ENCODE measurements around the gene CEP70. TPM values are rescaled to one million over a fixed set of nuclear protein-coding genes. Genes with fewer than 3 reads are reported as not detected.

CEP70 gene
- polyA plus RNA-seq, 2 of the 4 experiments (the other 2 are of a cell fraction), result 16.5 to 17.1 TPM

DNA sequence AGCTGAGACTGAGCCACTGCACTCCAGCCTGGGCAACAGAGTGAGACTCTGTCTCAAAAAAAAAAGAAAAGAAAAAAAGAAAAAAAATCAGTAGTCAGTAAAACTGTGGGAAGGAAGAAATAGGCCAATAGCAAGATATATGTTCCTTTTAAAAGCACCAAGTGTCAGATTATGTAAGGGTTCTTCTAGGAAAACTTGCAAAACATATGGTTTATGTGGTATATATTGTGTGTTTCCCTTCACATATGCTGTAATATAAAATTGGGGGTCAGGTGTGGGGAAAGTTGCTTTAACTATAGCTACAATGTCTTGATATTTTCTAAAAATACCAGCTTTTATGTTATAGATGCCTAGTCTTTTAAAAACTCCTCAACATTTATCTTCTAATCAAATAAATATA lies 95.1 kb downstream of the CEP70 start (continued):
- TF ChIP-seq PHF8 (IDR thresholded peaks at IDR 0.05; ENCODE audit: borderline replicate concordance, low read depth), result no peak
- TF ChIP-seq HOXB13 (CRISPR knock-in tag; IDR thresholded peaks at IDR 0.05; ENCODE audit: low read depth), result no peak
- TF ChIP-seq RAD21 (conservative IDR thresholded peaks at IDR 0.05 in 1 of 2, IDR thresholded peaks at IDR 0.05 in 1 of 2), result no peak
- no peak for TF ChIP-seq POLR2AphosphoS2 (conservative IDR thresholded peaks at IDR 0.05; ENCODE audit: low read length)

- CTCF ChIA-PET, result interaction anchor here (0.6 to 1.7 kb wide), 3 partner anchors 19 to 211 kb away, joined by 3 to 4 read pairs (median 3); no protein-coding TSS in a partner anchor
- no peak for FAIRE-seq
- POLR2A ChIA-PET, result interaction anchor here (0.6 kb wide), 1 partner anchor 112 kb away, joined by 3 read pairs; no protein-coding TSS in a partner anchor
- H3K9me3 ChIP-seq, result no peaks in the 10 kb centered on the region
- peaks cover 41% of the 10 kb centered on the region for H3K4me1 ChIP-seq
- no peak for ATAC-seq
- H3K27ac ChIP-seq, result no peak overlapping the region
- no peak for TF ChIP-seq POLR2A (IDR thresholded peaks at IDR 0.05; ENCODE audit: low read length)
- no peak for TF ChIP-seq HOXB13 (CRISPR knock-in tag; IDR thresholded peaks at IDR 0.05; ENCODE audit: low read depth)
- TF ChIP-seq FOSB (CRISPR knock-in tag; IDR thresholded peaks at IDR 0.05), result no peak
- no peak for TF ChIP-seq CBX2 (IDR thresholded peaks at IDR 0.05; ENCODE audit: borderline replicate concordance, low read depth)
- no peak for TF ChIP-seq RARB (CRISPR knock-in tag; IDR thresholded peaks at IDR 0.05)
- no peak for TF ChIP-seq CEBPB (IDR thresholded peaks at IDR 0.05)
- TF ChIP-seq NR3C1 (IDR thresholded peaks at IDR 0.05), result no peak
- TF ChIP-seq CHD4 (IDR thresholded peaks at IDR 0.05; ENCODE audit: borderline replicate concordance), result no peak
- no peak for TF ChIP-seq HOXB5 (CRISPR knock-in tag; IDR thresholded peaks at IDR 0.05)
- TF ChIP-seq RCOR1 (IDR thresholded peaks at IDR 0.05; ENCODE audit: low read depth, low read length), result no peak
- no peak for TF ChIP-seq KDM5A (IDR thresholded peaks at IDR 0.05)
- TF ChIP-seq USF2 (IDR thresholded peaks at IDR 0.05), result no peak
- no peak for TF ChIP-seq FOXS1 (CRISPR knock-in tag; IDR thresholded peaks at IDR 0.05)
- TF ChIP-seq CBX8 (IDR thresholded peaks at IDR 0.05), result no peak
- TF ChIP-seq JUN (IDR thresholded peaks at IDR 0.05), result no peak
- TF ChIP-seq, protein P1, sequence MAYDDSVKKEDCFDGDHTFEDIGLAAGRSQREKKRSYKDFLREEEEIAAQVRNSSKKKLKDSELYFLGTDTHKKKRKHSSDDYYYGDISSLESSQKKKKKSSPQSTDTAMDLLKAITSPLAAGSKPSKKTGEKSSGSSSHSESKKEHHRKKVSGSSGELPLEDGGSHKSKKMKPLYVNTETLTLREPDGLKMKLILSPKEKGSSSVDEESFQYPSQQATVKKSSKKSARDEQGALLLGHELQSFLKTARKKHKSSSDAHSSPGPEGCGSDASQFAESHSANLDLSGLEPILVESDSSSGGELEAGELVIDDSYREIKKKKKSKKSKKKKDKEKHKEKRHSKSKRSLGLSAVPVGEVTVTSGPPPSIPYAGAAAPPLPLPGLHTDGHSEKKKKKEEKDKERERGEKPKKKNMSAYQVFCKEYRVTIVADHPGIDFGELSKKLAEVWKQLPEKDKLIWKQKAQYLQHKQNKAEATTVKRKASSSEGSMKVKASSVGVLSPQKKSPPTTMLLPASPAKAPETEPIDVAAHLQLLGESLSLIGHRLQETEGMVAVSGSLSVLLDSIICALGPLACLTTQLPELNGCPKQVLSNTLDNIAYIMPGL (CRISPR knock-in tag; IDR thresholded peaks at IDR 0.05; ENCODE audit: borderline replicate concordance), result no peak
- TF ChIP-seq, protein P2, sequence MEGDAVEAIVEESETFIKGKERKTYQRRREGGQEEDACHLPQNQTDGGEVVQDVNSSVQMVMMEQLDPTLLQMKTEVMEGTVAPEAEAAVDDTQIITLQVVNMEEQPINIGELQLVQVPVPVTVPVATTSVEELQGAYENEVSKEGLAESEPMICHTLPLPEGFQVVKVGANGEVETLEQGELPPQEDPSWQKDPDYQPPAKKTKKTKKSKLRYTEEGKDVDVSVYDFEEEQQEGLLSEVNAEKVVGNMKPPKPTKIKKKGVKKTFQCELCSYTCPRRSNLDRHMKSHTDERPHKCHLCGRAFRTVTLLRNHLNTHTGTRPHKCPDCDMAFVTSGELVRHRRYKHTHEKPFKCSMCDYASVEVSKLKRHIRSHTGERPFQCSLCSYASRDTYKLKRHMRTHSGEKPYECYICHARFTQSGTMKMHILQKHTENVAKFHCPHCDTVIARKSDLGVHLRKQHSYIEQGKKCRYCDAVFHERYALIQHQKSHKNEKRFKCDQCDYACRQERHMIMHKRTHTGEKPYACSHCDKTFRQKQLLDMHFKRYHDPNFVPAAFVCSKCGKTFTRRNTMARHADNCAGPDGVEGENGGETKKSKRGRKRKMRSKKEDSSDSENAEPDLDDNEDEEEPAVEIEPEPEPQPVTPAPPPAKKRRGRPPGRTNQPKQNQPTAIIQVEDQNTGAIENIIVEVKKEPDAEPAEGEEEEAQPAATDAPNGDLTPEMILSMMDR (IDR thresholded peaks at IDR 0.05), result no peak
- TF ChIP-seq TFCP2L1 (CRISPR knock-in tag; IDR thresholded peaks at IDR 0.05), result no peak
- TF ChIP-seq MAZ (IDR thresholded peaks at IDR 0.05; ENCODE audit: borderline replicate concordance, low read depth, low read length), result no peak
- no peak for TF ChIP-seq ZSCAN20 (CRISPR knock-in tag; IDR thresholded peaks at IDR 0.05)
- WGBS (ENCODE audit: missing lambda C conversion rate), result 92% methylated on average over 1 of the region's 1 CpG
- H3K4me2 ChIP-seq, result no peak overlapping the region
- DNase-seq (ENCODE audit: low read depth in 1 of 2, low spot score in 1 of 2), result no peak
- no peak overlapping the region for H3K4me3 ChIP-seq
Observed at GRCh38 chr3:138497851-138498250, 96.2 kb downstream of the CEP70 start.

DNA sequence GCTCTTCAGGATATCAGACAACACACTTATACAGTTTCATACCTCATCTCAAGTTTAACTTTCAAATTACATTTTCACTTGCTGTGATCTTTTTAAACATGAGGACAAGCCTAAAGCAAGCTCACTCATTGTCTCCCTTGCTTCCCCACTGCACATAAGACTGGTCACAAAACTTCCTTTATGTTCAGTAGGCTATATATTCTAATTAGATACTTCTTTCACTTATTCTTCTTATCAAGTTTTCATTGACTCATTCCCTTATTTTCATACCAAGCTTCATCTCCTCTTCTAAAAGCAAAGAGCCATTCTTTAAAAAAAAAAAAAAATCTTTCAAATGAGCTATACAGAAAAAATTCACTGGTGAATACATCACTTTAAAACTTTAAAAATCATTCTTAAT lies 97.0 kb downstream of the CEP70 start:
- FAIRE-seq (no peak), DNase-seq (ENCODE audit: low read depth in 1 of 2, low spot score in 1 of 2) (no peak), ATAC-seq (no peak)
- H3K4me3 ChIP-seq, result no peak overlapping the region
- peak overlapping the region in 1 of 2 experiments; percentile 69; a peak in 2 of 6 replicates for H3K27ac ChIP-seq
- ChIA-PET POLR2A (interaction anchor here (0.6 kb wide), 1 partner anchor 112 kb away, joined by 3 read pairs; no protein-coding TSS in a partner anchor), CTCF (no interaction called here)
- H3K4me1 ChIP-seq, result peaks cover 44% of the 10 kb centered on the region
- H3K4me2 ChIP-seq, result 0 out of 3 replicates have a peak overlapping the region, but pooled peaks have one; percentile 2
- H3K9me3 ChIP-seq, result no peaks in the 10 kb centered on the region
- no peak for TF ChIP-seq EHF (CRISPR knock-in tag; IDR thresholded peaks at IDR 0.05)
- TF ChIP-seq CHD2 (IDR thresholded peaks at IDR 0.05; ENCODE audit: low read length, partially characterized antibody), result no peak
- no peak for TF ChIP-seq POLR2A (IDR thresholded peaks at IDR 0.05; ENCODE audit: low read length)
- TF ChIP-seq ESRRA (IDR thresholded peaks at IDR 0.05; ENCODE audit: borderline replicate concordance, low read length), result no peak
- TF ChIP-seq NPAS2 (CRISPR knock-in tag; IDR thresholded peaks at IDR 0.05; ENCODE audit: borderline replicate concordance), result no peak
- no peak for TF ChIP-seq HOXB5 (CRISPR knock-in tag; IDR thresholded peaks at IDR 0.05)
- TF ChIP-seq HEYL (CRISPR knock-in tag; IDR thresholded peaks at IDR 0.05), result no peak
- TF ChIP-seq, protein P3, sequence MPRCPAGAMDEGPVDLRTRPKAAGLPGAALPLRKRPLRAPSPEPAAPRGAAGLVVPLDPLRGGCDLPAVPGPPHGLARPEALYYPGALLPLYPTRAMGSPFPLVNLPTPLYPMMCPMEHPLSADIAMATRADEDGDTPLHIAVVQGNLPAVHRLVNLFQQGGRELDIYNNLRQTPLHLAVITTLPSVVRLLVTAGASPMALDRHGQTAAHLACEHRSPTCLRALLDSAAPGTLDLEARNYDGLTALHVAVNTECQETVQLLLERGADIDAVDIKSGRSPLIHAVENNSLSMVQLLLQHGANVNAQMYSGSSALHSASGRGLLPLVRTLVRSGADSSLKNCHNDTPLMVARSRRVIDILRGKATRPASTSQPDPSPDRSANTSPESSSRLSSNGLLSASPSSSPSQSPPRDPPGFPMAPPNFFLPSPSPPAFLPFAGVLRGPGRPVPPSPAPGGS (IDR thresholded peaks at IDR 0.05), result no peak
- no peak for TF ChIP-seq MYC (IDR thresholded peaks at IDR 0.05; ENCODE audit: borderline replicate concordance, low read length)
- TF ChIP-seq, protein P4, sequence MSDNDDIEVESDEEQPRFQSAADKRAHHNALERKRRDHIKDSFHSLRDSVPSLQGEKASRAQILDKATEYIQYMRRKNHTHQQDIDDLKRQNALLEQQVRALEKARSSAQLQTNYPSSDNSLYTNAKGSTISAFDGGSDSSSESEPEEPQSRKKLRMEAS (IDR thresholded peaks at IDR 0.05), result no peak
- TF ChIP-seq CBX2 (IDR thresholded peaks at IDR 0.05; ENCODE audit: borderline replicate concordance, low read depth), result no peak
- TF ChIP-seq TFCP2L1 (CRISPR knock-in tag; IDR thresholded peaks at IDR 0.05), result no peak
- TF ChIP-seq JUN (IDR thresholded peaks at IDR 0.05), result no peak
